ENCODE measurements around the gene VARS1.

DNA sequence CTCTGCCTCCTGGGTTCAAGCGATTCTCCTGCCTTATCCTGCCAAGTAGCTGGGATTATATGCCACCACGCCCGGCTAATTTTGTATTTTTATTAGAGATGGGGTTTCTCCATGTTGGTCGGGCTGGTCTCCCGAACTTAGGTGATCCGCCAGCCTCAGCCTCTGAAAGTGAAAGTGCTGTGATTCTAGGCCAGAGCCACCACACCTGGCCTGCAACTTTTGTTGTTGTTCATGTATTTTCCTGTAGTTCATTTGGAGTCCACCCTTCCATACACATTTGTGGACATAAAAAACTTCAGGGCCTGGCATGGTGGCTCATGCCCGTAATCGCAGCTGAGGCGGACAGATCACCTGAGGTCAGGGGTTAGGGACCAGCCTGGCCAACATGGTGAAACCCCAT, 46.5 kb upstream of the VARS1 start:
- TF ChIP-seq, protein P1, sequence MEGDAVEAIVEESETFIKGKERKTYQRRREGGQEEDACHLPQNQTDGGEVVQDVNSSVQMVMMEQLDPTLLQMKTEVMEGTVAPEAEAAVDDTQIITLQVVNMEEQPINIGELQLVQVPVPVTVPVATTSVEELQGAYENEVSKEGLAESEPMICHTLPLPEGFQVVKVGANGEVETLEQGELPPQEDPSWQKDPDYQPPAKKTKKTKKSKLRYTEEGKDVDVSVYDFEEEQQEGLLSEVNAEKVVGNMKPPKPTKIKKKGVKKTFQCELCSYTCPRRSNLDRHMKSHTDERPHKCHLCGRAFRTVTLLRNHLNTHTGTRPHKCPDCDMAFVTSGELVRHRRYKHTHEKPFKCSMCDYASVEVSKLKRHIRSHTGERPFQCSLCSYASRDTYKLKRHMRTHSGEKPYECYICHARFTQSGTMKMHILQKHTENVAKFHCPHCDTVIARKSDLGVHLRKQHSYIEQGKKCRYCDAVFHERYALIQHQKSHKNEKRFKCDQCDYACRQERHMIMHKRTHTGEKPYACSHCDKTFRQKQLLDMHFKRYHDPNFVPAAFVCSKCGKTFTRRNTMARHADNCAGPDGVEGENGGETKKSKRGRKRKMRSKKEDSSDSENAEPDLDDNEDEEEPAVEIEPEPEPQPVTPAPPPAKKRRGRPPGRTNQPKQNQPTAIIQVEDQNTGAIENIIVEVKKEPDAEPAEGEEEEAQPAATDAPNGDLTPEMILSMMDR (IDR thresholded peaks at IDR 0.05), result no peak
- TF ChIP-seq POLR2A (IDR thresholded peaks at IDR 0.05), result no peak
